Measurements from ENCODE around the gene UQCC2. TPM values are rescaled to one million over a fixed set of nuclear protein-coding genes. Genes with fewer than 3 reads are reported as not detected.
A peak's percentile ranks its signal among the peaks of the same experiment; 100 is the strongest.

Gene UQCC2
- total RNA-seq, 4 donors from 2014 or later = 14.5 to 29.7 (median 23.4) TPM

- DNase-seq (ENCODE audit: low spot score in 2 of 2) = no peak
- Histone ChIP-seq H3K9me3 (no peaks in the 10 kb centered on the region), H3K4me1 (peaks cover 0 to 39% (median 17%) of the 10 kb centered on the region in 4 donors), H3K36me3 (peaks cover 5 to 100% (median 39%) of the 10 kb centered on the region in 3 donors), H3K27me3 (no peaks in the 10 kb centered on the region), H3K4me3 (no peak overlapping the region), H3K27ac (no peak overlapping the region)
- WGBS, 2 donors = 77 to 78% methylated on average over 12 of the region's 12 CpGs
- TF ChIP-seq CTCF (IDR thresholded peaks at IDR 0.05) (no peak), EP300 (IDR thresholded peaks at IDR 0.05) (no peak), POLR2A (IDR thresholded peaks at IDR 0.05) (no peak)
Observed at GRCh38 chr6:33689148-33689494, 22.4 kb downstream of the UQCC2 start.

GRCh38 chr6:33688451-33689147 lies 22.9 kb downstream of the UQCC2 start:
- TF ChIP-seq EP300 (IDR thresholded peaks at IDR 0.05) = no peak
- no peak for TF ChIP-seq CTCF (IDR thresholded peaks at IDR 0.05)
- TF ChIP-seq POLR2A (IDR thresholded peaks at IDR 0.05) = no peak
- no peak overlapping the region for H3K4me3 ChIP-seq
- H3K36me3 ChIP-seq = peaks cover 5 to 100% (median 37%) of the 10 kb centered on the region in 3 donors
- WGBS, 2 donors = 88 to 93% methylated on average over 23 to 25 of the region's 25 CpGs
- no peaks in the 10 kb centered on the region for H3K9me3 ChIP-seq
- peaks cover 0 to 39% (median 15%) of the 10 kb centered on the region in 4 donors for H3K4me1 ChIP-seq
- no peak for DNase-seq (ENCODE audit: low spot score in 2 of 2)
- no peak overlapping the region for H3K27ac ChIP-seq
- no peaks in the 10 kb centered on the region for H3K27me3 ChIP-seq

- no peak for TF ChIP-seq POLR2A (IDR thresholded peaks at IDR 0.05)
- TF ChIP-seq CTCF (IDR thresholded peaks at IDR 0.05) = no peak
- no peak for TF ChIP-seq EP300 (IDR thresholded peaks at IDR 0.05)
- WGBS, 2 donors = 71 to 84% methylated on average over 6 to 11 of the region's 20 CpGs
Observed at GRCh38 chr6:33688006-33688405, 23.5 kb downstream of the UQCC2 start.

GRCh38 chr6:33686981-33687975 lies 24.2 kb downstream of the UQCC2 start:
- Histone ChIP-seq H3K27me3 (no peaks in the 10 kb centered on the region), H3K27ac (peak overlapping the region in 1 of 4 donors; percentile 3), H3K4me1 (peaks cover 0 to 39% (median 6%) of the 10 kb centered on the region in 4 donors), H3K9me3 (no peaks in the 10 kb centered on the region), H3K36me3 (peaks cover 5 to 100% (median 42%) of the 10 kb centered on the region in 3 donors), H3K4me3 (no peak overlapping the region)
- no peak for TF ChIP-seq POLR2A (IDR thresholded peaks at IDR 0.05)
- no peak for TF ChIP-seq CTCF (IDR thresholded peaks at IDR 0.05)
- TF ChIP-seq EP300 (IDR thresholded peaks at IDR 0.05) = no peak
- no peak for DNase-seq (ENCODE audit: low spot score in 2 of 2)
- 84 to 86% methylated on average over 27 of the region's 27 CpGs for WGBS, 2 donors

More at GRCh38 chr6:33688006-33688405, 23.5 kb downstream of the UQCC2 start:
- no peaks in the 10 kb centered on the region for H3K27me3 ChIP-seq
- H3K27ac ChIP-seq = peak overlapping the region in 1 of 4 donors; percentile 20
- H3K4me3 ChIP-seq = no peak overlapping the region
- no peak for DNase-seq (ENCODE audit: low spot score in 2 of 2)
- H3K36me3 ChIP-seq = peaks cover 5 to 100% (median 37%) of the 10 kb centered on the region in 3 donors
- H3K9me3 ChIP-seq = no peaks in the 10 kb centered on the region
- peaks cover 0 to 39% (median 11%) of the 10 kb centered on the region in 4 donors for H3K4me1 ChIP-seq
